DND-41 (cell line): ENCODE measurements around the gene TBX4.

ENCODE experiments used
- CTCF ChIP-seq: IDR thresholded peaks from 2 replicates; pipeline ENCODE4 v1.5.1; 2012; ENCODE audit warnings: borderline replicate concordance, low read length, moderate library complexity, mild to moderate bottlenecking; ENCODE audit not compliant: poor library complexity, severe bottlenecking; ENCODE audit errors: extremely low read depth
- EZH2 ChIP-seq: IDR thresholded peaks from 3 replicates; pipeline ENCODE4 v1.6.1; 2012; ENCODE audit warnings: borderline replicate concordance, low read depth, mild to moderate bottlenecking, moderate library complexity, low read length, inconsistent platforms; ENCODE audit not compliant: severe bottlenecking

- TF ChIP-seq CTCF (no peak), EZH2 (no peak)
These were observed 32.0 kb downstream of the TBX4 start for GRCh38 chr17:61484174-61484573.
